Measurements from ENCODE around the gene ADAMTS18. TPM values are rescaled to one million over a fixed set of nuclear protein-coding genes. Genes with fewer than 3 reads are reported as not detected.

Gene ADAMTS18
- total RNA-seq, 1 experiment from 2014 or later = not detected

DNA sequence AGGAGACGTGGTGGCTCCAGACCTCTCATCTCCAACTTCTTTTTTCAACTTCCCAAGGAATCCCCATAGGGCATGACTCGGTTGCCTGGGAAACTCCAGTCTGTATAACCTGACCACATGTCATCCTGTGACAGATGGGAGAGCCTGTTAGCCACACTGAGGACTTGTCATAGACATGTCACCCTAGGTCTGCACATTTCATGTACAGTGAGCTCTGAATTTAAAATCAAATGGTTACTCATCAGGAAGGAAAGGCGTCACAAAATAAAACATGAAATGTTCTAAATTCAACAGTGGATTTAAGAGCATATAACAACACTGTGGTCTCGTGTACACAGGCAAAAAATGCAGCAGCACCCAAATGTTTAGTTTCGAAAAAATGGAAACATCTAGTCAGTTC, 22.2 kb upstream of the ADAMTS18 start:
- Histone ChIP-seq H3K9me3 (ENCODE audit: insufficient read depth, low read depth) (no peaks in the 10 kb centered on the region; the same call in 1 of the 2 replicates), H3K27ac (no peak overlapping the region), H3F3A (ENCODE audit: insufficient read depth, low read depth) (no peaks in the 10 kb centered on the region), H3K9me2 (ENCODE audit: insufficient read depth) (no peaks in the 10 kb centered on the region), H3K4me1 (replicated peaks; ENCODE audit: insufficient read depth) (no peaks in the 10 kb centered on the region), H3K27me3 (ENCODE audit: insufficient read depth, low read depth) (peaks cover 61% of the 10 kb centered on the region), H3K79me2 (ENCODE audit: low read depth) (no peaks in the 10 kb centered on the region), H2AFZ (no peak overlapping the region), H3K4me2 (no peak overlapping the region), H4K20me1 (ENCODE audit: insufficient read depth) (no peaks in the 10 kb centered on the region), H3K4me3 (no peak overlapping the region), H3K36me3 (ENCODE audit: low read depth) (no peaks in the 10 kb centered on the region)
- POLR2A ChIA-PET (ENCODE audit: unreplicated experiment) = no interaction called here
- BruUV-seq (replicated peaks) = no TSS peak
- CTCF ChIA-PET = no interaction called here
- no peak for TF ChIP-seq EZH2 (IDR thresholded peaks at IDR 0.05; ENCODE audit: low read depth)
- TF ChIP-seq, protein P1, sequence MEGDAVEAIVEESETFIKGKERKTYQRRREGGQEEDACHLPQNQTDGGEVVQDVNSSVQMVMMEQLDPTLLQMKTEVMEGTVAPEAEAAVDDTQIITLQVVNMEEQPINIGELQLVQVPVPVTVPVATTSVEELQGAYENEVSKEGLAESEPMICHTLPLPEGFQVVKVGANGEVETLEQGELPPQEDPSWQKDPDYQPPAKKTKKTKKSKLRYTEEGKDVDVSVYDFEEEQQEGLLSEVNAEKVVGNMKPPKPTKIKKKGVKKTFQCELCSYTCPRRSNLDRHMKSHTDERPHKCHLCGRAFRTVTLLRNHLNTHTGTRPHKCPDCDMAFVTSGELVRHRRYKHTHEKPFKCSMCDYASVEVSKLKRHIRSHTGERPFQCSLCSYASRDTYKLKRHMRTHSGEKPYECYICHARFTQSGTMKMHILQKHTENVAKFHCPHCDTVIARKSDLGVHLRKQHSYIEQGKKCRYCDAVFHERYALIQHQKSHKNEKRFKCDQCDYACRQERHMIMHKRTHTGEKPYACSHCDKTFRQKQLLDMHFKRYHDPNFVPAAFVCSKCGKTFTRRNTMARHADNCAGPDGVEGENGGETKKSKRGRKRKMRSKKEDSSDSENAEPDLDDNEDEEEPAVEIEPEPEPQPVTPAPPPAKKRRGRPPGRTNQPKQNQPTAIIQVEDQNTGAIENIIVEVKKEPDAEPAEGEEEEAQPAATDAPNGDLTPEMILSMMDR (conservative IDR thresholded peaks at IDR 0.05) = no peak
- no peak for DNase-seq
- intact Hi-C loops (cut with micrococcal nuclease; ENCODE audit: unreplicated experiment) = no loop called here

DNA sequence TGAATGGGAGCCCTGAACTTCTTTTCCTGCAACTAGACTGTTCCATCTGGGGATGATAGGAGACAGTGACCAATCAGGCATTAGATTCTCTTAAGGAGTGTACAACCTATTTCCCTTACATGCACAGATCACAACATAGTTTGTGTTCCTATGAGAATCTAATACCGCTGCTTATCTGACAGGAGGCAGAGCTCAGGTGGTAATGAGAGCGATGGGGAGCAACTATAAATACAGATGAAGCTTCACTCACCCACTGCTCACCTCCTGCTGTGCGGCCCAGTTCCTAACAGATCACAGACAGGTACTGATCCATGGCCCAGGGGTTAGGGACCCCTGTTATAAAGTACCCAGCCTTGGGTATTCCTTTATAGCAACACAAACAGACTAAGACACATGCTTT, 17.4 kb upstream of the ADAMTS18 start:
- BruUV-seq (replicated peaks) = no TSS peak
- H3K4me1 ChIP-seq (replicated peaks; ENCODE audit: insufficient read depth) = no peaks in the 10 kb centered on the region
- DNase-seq = no peak

DNA sequence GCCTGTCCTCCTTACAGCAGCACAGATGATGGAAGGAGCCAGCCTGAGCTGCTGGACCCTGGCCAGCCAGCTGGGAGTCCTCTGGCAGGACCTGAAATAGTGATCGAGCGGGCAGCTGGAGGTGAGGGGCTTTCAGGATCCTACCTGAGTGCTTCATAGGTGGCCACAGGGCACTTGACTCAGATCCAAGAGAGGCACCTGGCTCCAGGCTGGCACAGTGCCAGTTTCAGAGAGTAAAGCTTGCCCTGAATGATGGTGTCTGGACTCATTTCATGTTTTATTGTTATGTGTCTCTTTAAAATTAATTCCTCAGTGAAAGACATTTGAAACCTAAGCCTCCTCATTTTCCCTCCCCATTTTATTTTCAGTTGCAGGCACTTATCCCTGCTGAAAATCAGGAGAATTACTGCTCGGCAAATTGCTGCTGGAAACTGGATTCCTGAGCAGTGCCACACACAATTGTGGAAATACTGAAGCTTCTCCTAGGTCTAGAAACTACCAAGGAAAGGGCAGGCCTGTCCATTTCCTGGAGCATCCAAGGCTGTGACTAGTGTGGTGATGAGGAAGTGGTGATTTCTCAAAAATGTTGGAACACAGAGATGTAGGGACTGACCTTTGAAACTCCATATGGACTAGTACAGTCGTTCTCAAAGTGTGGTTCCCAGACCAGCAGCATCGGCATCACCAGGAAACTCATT, 16.1 kb upstream of the ADAMTS18 start:
- CTCF ChIA-PET = no interaction called here
- POLR2A ChIA-PET (ENCODE audit: unreplicated experiment) = no interaction called here
- Histone ChIP-seq H3F3A (ENCODE audit: insufficient read depth, low read depth) (no peaks in the 10 kb centered on the region), H3K79me2 (ENCODE audit: low read depth) (no peaks in the 10 kb centered on the region), H3K4me3 (no peak overlapping the region), H3K36me3 (ENCODE audit: low read depth) (no peaks in the 10 kb centered on the region), H3K4me2 (no peak overlapping the region), H3K27me3 (ENCODE audit: insufficient read depth, low read depth) (peaks cover 49% of the 10 kb centered on the region), H4K20me1 (ENCODE audit: insufficient read depth) (no peaks in the 10 kb centered on the region), H3K9me3 (ENCODE audit: insufficient read depth, low read depth) (no peaks in the 10 kb centered on the region; the same call in 1 of the 2 replicates), H3K9me2 (ENCODE audit: insufficient read depth) (no peaks in the 10 kb centered on the region), H3K27ac (no peak overlapping the region), H3K4me1 (replicated peaks; ENCODE audit: insufficient read depth) (no peaks in the 10 kb centered on the region), H2AFZ (no peak overlapping the region)
- BruUV-seq (replicated peaks) = no TSS peak
- DNase-seq = no peak
- intact Hi-C loops (cut with micrococcal nuclease; ENCODE audit: unreplicated experiment) = no loop called here
- TF ChIP-seq, protein P1 (conservative IDR thresholded peaks at IDR 0.05) = no peak
- TF ChIP-seq EZH2 (IDR thresholded peaks at IDR 0.05; ENCODE audit: low read depth) = no peak

More for the DNA sequence above, 17.4 kb upstream of the ADAMTS18 start:
- Histone ChIP-seq H3F3A (ENCODE audit: insufficient read depth, low read depth) (no peaks in the 10 kb centered on the region), H3K9me2 (ENCODE audit: insufficient read depth) (no peaks in the 10 kb centered on the region), H4K20me1 (ENCODE audit: insufficient read depth) (no peaks in the 10 kb centered on the region), H3K27me3 (ENCODE audit: insufficient read depth, low read depth) (peaks cover 48% of the 10 kb centered on the region), H3K27ac (no peak overlapping the region), H3K4me3 (no peak overlapping the region), H3K4me2 (no peak overlapping the region), H3K36me3 (ENCODE audit: low read depth) (no peaks in the 10 kb centered on the region), H3K9me3 (ENCODE audit: insufficient read depth, low read depth) (no peaks in the 10 kb centered on the region; the same call in 1 of the 2 replicates), H3K79me2 (ENCODE audit: low read depth) (no peaks in the 10 kb centered on the region), H2AFZ (no peak overlapping the region)
- intact Hi-C loops (cut with micrococcal nuclease; ENCODE audit: unreplicated experiment) = no loop called here
- POLR2A ChIA-PET (ENCODE audit: unreplicated experiment) = no interaction called here
- TF ChIP-seq, protein P1 (conservative IDR thresholded peaks at IDR 0.05) = no peak
- no peak for TF ChIP-seq EZH2 (IDR thresholded peaks at IDR 0.05; ENCODE audit: low read depth)
- CTCF ChIA-PET = no interaction called here
